Stimulated activated CD4-positive, alpha-beta T cell treated with anti-CD3 and anti-CD28 coated beads, Interleukin-15, amount 100 ng/mL, for 48 hours (primary cell): Measurements from ENCODE around the gene CASKIN2.
A peak's percentile ranks its signal among the peaks of the same experiment; 100 is the strongest.
"Not testable (repeated sequence)": the region's sequence is repeated elsewhere in the genome, so short reads cannot be mapped to it uniquely, and the experiment has no call there.

Experiments used
- DNase-seq, 2 donors: peaks; one replicate each; pipeline ENCODE4 v3.0.0-alpha.2; 2020; ENCODE audit warnings: low read depth in 2 of 2

CASKIN2 gene

GRCh38 chr17:75490953-75491649 lies 24.2 kb downstream of the CASKIN2 start:
- no peak for DNase-seq

- no peak for DNase-seq
Measured at GRCh38 chr17:75490173-75490743, 25.1 kb downstream of the CASKIN2 start.

- no peak for DNase-seq
Measured at GRCh38 chr17:75489511-75489955, 25.8 kb downstream of the CASKIN2 start.

- no peak for DNase-seq
Measured at GRCh38 chr17:75488693-75489510, 26.4 kb downstream of the CASKIN2 start.

DNA sequence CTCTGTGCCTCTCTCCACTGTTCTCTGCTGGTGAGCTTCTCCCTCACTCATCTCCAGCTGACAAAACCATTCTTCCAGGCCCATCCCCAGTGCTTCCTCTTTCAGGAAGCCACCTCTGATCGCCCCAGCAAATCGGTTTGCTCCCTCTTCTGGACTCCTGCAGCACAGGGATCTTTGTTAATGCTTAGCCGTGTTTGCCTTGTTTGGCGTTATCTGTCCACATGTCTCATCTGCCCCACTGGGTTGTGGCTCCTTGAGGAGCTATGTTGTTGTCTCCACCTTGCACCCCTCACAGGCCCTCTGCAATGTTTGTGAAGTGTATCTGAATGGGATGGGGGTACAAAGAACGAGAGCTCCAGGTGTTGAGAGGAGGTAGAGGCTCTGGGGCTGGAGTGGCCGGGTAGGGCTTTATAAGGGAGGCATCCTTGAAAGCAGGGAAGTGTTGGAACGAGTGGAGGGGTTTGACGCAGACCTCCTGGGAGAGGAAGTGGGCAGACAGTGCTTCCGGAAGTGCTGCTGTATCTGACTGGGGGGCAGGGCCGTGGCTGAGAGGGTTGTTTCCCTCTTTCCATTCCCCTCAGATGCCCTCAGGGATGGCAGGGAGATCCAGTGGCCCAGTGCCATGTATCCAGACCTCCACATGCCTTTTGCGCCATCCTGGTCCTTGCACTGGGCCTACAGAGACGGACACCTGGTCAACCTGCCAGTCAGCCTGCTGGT lies 27.8 kb downstream of the CASKIN2 start:
- DNase-seq, result peak in 1 of 2 donors; percentile 9

- no peak for DNase-seq
Measured at GRCh38 chr17:75486951-75487350, 28.4 kb downstream of the CASKIN2 start.

- no peak for DNase-seq
Measured at GRCh38 chr17:75486151-75486550, 29.2 kb downstream of the CASKIN2 start.

DNA sequence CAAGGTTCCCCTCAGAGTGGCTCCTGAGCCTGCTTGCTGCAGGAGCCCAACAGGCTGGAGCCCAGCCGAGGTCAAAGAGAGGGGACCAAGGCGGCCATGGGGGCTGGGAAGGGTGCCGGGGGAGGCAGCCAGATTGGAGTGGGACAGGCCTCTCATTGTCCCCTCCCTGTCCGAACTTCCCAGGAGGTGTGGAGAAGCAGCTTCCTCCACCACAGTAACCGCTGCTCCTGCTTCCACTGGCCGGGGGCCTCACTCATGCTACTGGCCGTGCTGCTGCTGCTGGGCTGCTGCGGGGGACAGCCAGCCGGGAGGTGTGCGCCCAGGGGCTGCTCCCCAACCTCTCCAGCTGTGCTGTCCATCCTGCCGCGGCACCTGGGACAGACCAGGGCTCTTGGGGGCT lies 29.6 kb downstream of the CASKIN2 start:
- DNase-seq, result no peak

DNA sequence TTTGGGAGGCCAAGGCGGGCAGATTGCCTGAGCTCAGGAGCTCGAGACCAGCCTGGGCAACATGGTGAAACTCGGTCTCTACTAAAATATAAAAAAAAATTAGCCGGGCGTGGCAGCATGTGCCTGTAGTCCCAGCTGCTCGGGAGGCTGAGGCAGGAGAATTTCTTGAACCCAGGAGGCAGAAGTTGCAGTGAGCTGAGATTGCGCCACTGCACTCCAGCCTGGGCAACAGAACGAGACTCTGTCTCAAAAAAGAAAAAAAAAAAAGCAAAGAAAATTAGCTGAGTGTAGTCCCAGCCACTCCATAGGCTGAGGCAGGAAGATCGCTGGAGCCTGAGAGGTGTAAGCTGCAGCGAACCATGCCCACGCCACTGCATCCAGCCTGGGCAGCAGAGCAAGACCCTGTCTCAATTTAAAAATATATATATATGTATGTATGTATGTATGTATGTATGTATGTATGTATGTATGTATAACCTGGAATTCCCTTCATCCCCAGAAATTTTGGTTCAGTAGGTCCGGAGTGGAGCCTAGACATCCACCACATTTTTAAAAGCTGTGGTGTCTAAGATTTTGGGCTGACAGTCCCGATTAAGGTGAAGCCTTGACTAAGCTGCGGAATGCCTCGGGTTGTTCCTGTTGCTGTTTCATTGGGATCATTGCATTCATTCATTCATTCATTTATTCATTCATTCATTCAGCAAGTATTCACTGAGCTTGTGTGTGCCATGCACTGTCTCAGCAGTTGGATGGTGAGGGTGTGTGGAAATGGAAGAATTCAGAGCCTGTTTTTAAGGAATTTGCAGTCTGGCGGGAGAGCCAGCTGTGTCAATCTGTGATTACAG lies 33.0 kb downstream of the CASKIN2 start:
- no peak for DNase-seq

DNA sequence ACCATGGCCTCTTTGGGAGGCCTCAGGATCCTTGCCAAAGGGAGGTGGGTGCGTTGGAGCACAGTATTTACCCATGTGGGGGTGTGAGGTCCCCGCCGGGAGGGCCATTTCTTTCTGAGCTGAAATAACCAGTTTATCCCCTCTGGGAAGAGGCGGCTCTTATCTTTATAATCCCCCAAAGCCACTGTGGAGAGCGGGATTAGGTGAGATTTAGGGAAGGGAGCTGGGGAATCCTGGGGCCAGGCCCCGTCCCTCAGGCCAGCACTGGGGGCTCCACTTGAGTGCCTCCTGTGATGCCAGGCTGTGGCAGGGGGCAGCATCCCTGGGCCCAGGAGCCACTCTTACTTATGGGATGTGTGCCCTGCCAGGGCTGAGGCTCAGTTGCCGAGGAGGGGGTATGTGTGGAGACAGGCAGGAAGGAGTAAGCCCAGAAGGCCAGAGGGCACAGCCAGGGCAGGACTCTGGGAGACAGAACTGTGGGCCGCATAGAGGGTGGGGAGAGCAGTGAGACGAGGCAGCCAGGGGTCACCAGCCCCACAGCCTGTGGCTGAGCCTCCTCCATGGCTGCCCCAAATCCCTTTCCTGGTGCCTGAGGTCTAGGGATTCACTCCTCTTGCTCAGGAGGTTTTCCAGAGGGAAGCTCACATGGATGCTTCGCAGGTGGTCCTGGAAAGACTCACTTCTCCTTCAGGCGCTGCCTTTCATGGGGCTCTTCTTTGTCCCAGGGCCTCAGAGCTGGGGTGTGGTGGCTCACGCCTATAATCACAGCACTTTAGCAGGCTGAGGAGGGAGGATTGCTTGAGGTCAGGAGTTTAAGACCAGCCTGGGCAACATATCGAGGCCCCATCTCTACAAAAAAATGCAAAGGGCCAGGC lies 33.9 kb downstream of the CASKIN2 start:
- DNase-seq, result no peak

- no peak for DNase-seq
Measured at GRCh38 chr17:75480281-75480680, 35.1 kb downstream of the CASKIN2 start.

- no peak for DNase-seq
Measured at GRCh38 chr17:75478508-75478907, 36.8 kb downstream of the CASKIN2 start.

DNA sequence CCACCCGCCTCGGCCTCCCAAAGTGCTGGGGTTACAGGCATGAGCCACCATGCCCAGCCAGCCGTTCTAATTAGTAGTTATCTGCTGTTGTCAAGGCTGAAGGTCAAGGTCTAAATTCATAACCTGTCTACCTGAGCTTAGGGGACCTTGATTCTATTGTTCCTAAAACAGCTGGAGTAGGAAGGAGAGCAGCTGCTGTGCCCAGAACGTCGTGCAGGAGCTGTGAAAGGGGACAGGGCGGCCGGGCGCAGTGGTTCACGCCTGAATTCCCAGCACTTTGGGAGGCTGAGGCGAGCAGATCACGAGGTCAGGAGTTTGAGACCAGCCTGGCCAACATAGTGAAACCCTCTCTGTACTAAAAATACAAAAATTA lies 37.9 kb downstream of the CASKIN2 start:
- not testable (repeated sequence) for DNase-seq

DNA sequence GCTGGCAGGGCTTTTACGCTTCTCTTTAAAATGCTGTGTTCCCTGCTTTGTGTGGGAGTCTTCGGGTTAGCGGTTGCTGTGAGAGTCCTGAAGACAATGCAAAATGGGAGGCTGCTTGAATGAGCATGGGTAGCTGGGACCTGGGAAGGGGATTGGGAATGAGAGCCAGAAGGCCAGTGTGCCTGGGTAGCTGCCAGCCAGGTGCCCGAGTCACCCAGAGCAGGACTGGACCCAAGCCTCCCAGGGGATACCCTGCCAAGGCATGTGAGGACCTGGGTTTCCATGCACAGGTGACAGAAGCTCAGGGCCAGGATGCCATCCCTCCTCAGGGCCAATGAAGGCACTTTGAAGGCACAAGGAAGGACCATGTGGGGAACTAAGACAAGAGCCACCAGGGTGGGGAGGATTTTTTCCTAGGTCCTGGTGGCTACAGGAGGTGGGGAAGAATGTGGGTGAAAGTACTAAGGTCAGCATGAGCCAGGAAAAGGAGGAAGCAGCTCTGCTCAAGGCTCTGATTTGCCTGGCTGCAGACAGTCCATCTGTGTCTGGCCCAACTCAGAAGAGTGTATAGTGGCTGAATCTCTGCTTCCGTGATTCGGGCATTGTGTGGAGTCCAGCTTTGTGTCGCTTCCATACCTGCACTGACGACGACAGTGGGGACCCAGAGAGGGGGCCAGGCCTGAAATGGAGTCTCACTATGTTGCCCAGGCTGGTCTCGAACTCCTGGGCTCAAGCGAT lies 38.4 kb downstream of the CASKIN2 start:
- DNase-seq, result no peak

DNA sequence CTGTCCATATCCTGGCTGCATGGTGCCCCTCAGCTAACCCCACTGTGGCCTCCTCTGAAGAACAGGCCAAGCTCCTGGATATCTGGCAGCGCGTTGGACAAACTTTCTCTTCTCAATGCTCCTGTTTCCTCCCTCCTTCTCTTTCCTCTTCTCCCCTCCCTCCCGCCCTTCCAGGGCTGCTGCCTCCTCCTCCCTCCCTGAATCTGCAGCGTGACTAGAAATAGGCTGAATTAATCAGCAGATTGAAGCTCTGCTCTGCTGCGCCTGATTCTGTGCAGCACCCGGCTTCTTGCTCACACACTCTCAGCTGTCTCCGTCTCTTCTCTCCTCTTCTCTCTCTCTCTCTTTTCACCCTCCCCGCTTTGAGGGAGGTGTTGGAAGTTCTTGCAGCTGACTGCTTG lies 39.1 kb downstream of the CASKIN2 start:
- DNase-seq, result no peak

GRCh38 chr17:75475851-75476250 lies 39.5 kb downstream of the CASKIN2 start:
- no peak for DNase-seq

DNA sequence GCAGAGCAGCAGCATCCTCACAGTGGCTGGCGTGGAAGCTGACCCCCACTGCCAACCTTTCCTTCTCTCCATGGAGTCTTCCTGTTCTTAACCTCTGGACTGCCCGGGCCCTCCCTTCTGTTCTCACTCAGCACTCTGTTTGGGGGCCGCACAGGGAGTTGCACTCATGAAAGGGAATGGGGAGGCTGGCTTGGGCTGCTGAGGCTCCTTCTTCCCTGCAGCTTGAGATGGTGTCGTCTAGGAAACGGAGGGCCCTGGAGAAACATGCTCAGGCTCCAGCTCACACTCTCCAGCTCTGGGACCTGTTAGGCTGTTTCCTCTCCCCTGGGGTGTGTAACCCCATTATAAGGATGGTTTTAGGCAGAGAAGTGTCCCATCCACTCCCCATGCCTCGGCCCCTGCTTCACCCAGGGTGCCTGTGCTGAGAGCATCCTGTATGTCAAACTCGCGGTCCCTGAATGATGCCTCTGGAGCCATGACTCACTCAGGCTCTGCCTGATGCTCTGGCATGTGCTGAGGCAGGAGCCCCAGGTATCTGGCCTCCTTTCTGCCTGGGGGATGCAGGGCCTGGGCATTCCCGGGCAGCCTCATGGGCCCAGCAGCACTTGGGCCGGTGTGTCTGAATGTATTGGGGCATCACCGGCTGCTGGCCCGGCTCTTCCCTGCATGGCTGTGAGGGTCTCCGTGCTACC lies 40.0 kb downstream of the CASKIN2 start:
- no peak for DNase-seq

DNA sequence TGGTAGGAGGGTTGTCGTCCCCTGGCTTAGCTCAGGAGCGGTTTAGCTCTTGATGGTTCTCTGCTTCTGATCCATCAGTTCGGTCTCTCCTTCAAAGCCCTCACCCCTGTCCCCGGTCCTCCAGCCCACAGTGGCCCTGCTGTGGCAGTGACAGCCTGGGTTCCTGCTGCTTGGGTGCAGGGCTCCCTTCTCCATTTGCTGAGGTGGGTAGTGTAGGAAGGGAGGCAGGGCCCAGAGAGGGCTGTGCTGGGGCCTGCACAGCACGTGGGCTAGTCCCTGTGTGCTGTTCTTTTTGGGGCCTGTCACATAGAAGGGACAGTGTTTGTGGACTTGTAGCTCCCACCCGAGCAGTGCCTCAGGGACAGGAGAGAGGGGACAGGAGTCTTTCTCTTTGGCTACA lies 40.6 kb downstream of the CASKIN2 start:
- no peak for DNase-seq

GRCh38 chr17:75473246-75473645 lies 42.1 kb downstream of the CASKIN2 start:
- DNase-seq, result no peak
